Measurements from ENCODE around the gene STK32A. TPM values are rescaled to one million over a fixed set of nuclear protein-coding genes. Genes with fewer than 3 reads are reported as not detected.

The STK32A gene
- total RNA-seq, 1 experiment from 2014 or later = 1.3 TPM

DNA sequence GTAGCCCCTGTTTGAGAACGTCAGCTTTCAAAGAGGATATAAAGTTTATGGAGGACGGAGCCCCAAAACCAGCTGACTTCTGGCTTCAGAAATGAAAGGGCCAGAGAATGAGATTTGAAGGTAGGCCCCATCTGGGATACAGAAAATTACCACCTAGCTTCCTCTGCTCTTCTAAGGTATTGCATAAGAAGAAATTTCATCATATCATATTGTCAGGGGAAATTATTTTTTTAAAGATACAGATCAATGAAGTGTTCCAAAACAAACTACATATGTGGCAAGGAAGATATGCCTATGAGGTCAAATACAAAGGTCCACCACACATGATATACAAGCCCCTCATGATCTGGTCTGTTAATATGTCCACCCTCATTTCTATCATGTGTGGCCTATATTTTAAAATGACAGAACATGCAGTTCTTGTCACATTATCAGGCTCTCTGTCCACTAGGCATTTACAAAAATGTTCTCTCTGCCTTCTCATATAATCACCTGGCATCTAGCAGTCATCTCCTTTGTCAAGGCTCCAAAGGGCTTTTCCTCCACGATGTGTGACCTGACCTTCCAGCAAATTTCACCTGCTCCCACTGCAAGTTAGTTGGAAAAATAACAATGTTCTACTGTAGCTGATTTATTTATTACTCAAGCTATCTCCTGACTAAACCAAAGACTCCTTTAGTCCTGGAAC is 192.0 kb downstream of the STK32A start:
- Histone ChIP-seq H4K5ac (ENCODE audit: insufficient read length, low read depth, low read length) (no peak overlapping the region), H3T11ph (ENCODE audit: low read length) (no peak overlapping the region), H3K18ac (ENCODE audit: insufficient read length, low read depth, low read length) (no peak overlapping the region), H4K8ac (replicated peaks; ENCODE audit: insufficient read length, low read depth, low read length) (no peak overlapping the region), H2BK20ac (ENCODE audit: low read depth, low read length, poor library complexity, severe bottlenecking) (no peak overlapping the region), H3K23me2 (ENCODE audit: insufficient read length, low read depth, low read length, poor library complexity, severe bottlenecking) (no peaks in the 10 kb centered on the region), H3K27me3 (ENCODE audit: insufficient read depth, low read length) (no peaks in the 10 kb centered on the region), H3K27ac (ENCODE audit: insufficient read length, low read depth, low read length) (no peak overlapping the region), H4K20me1 (ENCODE audit: control insufficient read depth, insufficient read depth, insufficient read length) (no peaks in the 10 kb centered on the region), H3K4ac (ENCODE audit: low read depth, low read length) (no peak overlapping the region), H3K79me1 (ENCODE audit: insufficient read depth, low read depth, low read length, poor library complexity, severe bottlenecking) (peaks cover 10% of the 10 kb centered on the region), H3K79me2 (ENCODE audit: insufficient read depth, low read length) (peaks cover 41% of the 10 kb centered on the region; the same call in 1 of the 2 replicates), H3K56ac (ENCODE audit: insufficient read length, low read depth, low read length) (no peak overlapping the region), H4K91ac (ENCODE audit: insufficient read length, low read depth, low read length) (no peak overlapping the region), H3K9ac (ENCODE audit: extremely low read depth, insufficient read length, low read length) (no peak overlapping the region), H2BK15ac (ENCODE audit: low read depth, low read length) (no peak overlapping the region), H2BK12ac (ENCODE audit: insufficient read length, low read depth, low read length) (no peak overlapping the region), H3K4me2 (ENCODE audit: insufficient read depth, insufficient read length, low read length) (no peak overlapping the region), H3K9me3 (ENCODE audit: control insufficient read depth, low read depth, low read length) (no peaks in the 10 kb centered on the region), H3K4me1 (ENCODE audit: insufficient read depth, low read length) (peaks cover 2% of the 10 kb centered on the region; the same call in 1 of the 2 replicates), H3K23ac (ENCODE audit: insufficient read length, low read depth, low read length) (no peak overlapping the region), H2BK5ac (ENCODE audit: insufficient read length, low read length) (no peak overlapping the region), H2AK5ac (ENCODE audit: insufficient read length, low read length) (no peak overlapping the region), H2BK120ac (ENCODE audit: low read depth, low read length, poor library complexity, severe bottlenecking) (no peak overlapping the region), H3K14ac (ENCODE audit: insufficient read depth, low read length) (no peak overlapping the region), H2AFZ (ENCODE audit: low read length) (no peak overlapping the region)
- Mint-ChIP-seq H3K36me3 (ENCODE audit: insufficient read depth in 1 of 3, low read depth in 3 of 3) (peaks cover 46 to 76% (median 71%) of the 10 kb centered on the region in 3 experiments), H3K9me3 (no peaks in the 10 kb centered on the region), H3K4me3 (no peak overlapping the region), H3K4me1 (peaks cover 36 to 37% of the 10 kb centered on the region in 2 experiments), H3K27ac (peak overlapping the region in 2 of 3 experiments; percentile 5 to 16; a peak in 4 of 7 replicates), H3K27me3 (ENCODE audit: low read depth) (no peaks in the 10 kb centered on the region)
- WGBS (ENCODE audit: extremely low coverage, insufficient read length, low lambda C conversion rate) = no CpG with 5 or more reads among the region's 3 CpGs
- no peak for DNase-seq
- no peak for TF ChIP-seq CTCF (conservative IDR thresholded peaks at IDR 0.05)

Measured in H9 (cell line).